NT2/D1 (cell line): ENCODE measurements around the gene RTRAF.

ENCODE experiments used
- YY1 ChIP-seq: IDR thresholded peaks from 2 replicates; pipeline ENCODE4 v1.6.1; 2011; ENCODE audit not compliant: insufficient read length, insufficient read depth
- ZNF274 ChIP-seq: IDR thresholded peaks from 2 replicates; pipeline ENCODE4 v1.6.1; 2011; ENCODE audit warnings: mild to moderate bottlenecking, low read depth, low read length

- TF ChIP-seq ZNF274, result no peak
- no peak for TF ChIP-seq YY1
These were observed 11.3 kb downstream of the RTRAF start for GRCh38 chr14:52000696-52001095.
